Nucleus accumbens (tissue), 56 donors: ENCODE measurements around the gene TMEM185A.
"Not testable (repeated sequence)": the region's sequence is repeated elsewhere in the genome, so short reads cannot be mapped to it uniquely, and the experiment has no call there.

Experiments
- DNase-seq, 56 donors: peaks; one replicate each; lab custom pipeline; 2025; lab: John Stamatoyannopoulos, UW

TMEM185A gene

DNA sequence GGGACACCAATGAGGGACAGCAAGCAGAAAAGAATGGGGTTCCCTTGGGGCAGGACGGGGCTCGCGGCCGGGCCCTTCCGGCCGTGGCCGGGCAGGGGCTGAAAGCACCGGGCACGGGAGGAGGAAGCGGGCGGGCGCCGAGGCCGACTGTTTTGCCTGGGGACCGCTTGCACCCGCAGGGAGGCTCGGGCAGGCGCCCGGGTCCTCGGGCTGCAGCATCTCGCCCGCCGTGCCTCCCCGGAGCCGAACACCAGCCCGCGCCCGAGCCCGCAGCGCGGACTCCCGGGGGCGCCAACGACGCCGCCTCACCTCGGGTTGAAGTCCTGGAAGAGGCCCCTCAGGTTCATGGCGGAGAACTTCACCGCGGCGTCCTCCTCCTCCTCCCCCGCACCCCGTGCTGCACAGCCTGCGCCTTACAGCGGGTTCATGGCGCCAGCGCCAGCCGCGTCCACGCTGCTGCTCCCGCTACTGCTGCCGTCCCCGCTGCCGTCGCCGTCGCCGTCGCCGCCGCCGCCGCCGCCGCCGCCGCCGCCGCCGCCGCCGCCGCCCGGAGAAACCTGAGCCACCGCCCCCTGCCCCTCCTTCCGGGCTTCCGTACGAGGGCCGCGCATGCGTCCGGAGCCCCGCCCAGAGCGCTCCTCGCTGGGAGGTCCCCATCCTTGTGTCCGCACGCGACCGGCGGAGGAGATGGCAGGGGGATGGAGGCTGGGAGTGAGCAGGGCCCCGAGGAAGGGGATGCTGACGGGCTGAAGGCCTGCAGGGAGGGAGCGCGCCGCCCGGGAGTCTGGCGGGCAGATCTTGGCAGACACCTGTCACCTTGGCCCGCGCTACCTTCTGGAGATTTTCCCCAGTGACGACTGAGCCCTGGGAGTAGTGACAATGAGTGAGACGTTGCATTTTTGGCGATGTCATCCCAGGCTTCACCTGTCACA, at the start of gene TMEM185A:
TMEM185A (minus strand) TSS at position 559 of the 932 bp plus-strand sequence; CDS start at position 347, 212 bp downstream.
- peak in 52 of 56 donors; percentile 1 to 75 (median 32) for DNase-seq

DNA sequence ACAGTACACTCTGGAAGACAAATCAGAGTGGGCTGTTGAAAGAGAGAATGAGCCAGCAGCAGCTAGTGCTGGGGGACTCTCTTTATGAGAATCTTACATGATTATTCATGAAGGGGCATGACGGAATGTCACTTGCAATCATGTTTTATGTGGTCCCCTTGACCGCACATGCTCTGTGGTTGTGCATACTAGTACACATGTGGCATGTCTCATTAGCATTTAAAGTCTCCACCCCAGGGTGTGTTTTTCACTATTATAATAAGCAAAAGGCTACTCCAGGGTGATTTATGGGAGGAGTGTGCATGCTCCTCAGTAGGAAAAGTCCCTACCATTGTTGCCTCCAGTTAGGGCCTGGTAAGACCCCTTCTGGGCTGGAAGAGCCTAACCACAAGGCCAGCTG, 49.6 kb upstream of the TMEM185A start:
- no peak for DNase-seq

DNA sequence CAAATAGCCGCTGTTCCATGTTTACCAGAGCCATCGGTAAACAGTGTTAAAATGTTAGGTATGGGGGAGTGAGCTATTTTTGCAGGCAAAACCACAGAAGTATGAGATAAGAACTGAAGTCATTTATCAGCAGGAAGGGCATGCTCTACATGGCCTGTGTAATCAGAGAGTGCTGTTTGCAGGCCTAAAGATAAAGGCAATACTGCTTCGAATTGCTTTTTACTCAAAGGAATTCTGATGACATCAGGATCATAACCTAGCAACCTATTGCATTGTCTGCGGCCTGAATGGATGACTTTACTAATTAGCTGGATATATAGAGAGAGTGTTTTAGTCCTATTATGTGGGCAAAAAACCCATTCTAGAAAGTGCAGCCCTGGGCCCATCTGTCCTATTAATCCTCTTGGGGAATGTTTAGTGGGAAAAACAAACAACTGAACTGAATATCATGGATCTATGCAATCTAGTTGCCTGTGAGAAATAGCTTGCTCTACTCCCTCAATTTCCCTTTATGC, 47.6 kb upstream of the TMEM185A start:
- not testable (repeated sequence) for DNase-seq

DNA sequence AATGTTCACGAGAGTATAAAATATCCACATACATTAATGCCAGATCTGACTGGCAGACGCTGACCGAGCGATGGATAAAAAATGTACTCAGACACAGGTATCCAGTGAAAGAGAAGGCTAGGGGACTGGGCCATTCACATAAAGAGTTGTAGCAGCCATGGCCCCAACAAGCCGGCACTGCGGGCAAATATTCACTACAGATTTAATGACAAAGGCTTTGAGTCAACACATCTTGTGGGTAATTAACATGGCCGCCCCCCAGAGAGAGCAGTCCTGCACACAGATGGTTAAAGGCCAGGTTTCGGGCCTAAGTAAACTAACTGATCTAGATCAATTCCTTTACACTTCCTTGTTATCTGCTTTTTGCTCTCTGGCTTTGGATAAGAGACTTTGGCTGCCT, 44.0 kb upstream of the TMEM185A start:
- DNase-seq: not testable (repeated sequence)

DNA sequence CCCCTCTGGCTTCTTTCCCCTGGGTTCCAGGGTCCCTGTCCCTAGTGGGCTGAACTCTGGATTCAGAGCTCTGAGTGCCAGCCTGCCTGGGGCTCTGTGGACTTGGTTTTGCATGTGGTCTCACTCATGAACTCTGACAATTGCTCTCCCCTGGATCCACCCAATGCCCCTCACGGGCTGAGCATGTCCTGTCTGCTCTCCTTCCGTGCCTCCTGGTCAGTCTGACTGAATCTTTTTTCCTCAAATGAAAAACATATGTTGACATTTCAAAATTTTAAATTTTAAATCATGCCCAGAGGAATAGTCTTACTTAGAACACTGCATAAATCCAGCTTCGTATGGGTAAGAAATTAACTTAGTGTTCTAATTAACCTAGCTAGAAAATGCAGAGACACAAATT, 43.5 kb upstream of the TMEM185A start:
- DNase-seq: not testable (repeated sequence)

DNA sequence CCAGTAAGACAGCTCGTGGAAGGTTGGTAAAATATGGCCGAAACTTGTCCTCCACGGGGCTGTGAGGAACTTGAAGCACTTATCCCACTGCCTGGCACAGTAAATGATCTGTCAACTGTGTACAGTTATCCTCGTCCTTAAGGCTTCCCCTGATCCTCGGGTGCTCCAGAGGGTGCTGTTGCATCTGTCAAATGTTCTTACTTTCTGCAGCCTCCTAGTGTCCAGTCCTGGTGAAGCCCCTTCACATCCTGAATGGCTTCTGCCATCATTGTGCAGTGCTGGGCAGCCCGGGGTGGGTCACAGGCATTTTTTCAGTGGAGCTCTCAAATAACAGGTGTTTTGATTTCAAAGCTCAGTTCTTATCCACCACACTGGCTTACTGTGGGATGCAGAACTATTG, 29.0 kb upstream of the TMEM185A start:
- DNase-seq: not testable (repeated sequence)

DNA sequence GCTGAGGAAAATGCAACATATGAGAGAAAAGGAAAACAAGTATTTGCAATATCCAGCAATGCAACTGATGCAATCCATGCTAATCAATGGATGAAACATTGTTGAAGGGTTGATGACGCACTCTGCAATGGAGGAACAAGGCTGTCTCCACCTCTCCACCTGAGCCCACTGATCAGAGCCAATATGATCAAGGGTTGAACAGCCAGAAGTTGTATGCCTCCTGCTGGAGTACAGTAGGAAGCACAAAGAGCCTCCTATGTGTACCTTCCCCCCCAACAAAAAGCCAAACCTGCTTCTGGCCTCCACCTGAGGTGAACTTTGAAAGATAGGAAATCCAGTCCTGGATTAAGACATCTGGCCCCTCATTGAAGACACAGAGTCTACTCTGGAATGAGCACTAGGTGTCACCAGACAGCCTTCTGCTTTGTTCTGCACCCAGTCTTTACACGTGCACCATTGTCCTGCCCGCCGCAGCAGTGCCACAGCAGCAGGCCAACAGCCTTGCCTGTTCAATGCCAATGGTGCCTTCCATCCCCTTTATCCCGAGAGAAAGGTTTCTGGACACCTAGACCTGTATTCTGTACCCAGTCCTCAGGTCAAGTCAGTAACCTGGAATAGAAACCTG, 24.8 kb upstream of the TMEM185A start:
- DNase-seq: not testable (repeated sequence)

DNA sequence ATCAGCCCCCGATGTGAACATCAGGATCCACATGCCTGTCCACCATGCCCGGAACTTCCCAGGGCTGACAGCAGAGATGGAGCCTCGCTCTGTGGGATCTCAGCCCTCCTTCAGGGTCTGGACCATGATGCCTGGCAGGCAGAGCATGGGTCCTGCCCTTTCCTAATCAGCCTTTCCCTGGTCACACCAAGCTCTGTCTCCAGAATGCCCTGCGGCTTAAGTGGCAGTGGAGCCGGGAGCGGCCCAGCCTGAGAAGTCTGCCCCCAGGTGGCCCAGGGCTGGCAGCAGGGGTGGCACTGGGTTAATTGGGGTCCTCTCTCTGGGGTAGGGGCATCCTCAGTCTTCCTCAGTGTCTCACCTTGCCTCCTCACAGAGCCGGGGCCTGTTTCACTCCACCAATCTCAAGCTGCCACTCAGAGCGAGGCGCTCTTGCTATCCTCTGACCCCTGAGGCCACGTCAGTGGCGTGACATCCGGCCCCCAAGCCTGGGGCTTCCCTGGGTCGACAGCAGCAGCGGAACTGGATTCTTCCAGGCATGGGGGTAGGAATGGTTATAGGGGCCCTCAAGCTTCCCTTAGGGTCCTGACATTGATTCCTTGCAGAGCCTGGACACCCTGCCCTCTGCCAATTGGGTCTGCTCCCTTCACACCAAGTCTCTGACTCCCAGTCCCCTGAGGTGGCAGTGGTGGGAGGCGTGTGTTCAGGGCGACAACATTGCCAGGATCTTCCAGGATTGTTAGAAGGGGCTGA, 20.8 kb upstream of the TMEM185A start:
- no peak for DNase-seq

DNA sequence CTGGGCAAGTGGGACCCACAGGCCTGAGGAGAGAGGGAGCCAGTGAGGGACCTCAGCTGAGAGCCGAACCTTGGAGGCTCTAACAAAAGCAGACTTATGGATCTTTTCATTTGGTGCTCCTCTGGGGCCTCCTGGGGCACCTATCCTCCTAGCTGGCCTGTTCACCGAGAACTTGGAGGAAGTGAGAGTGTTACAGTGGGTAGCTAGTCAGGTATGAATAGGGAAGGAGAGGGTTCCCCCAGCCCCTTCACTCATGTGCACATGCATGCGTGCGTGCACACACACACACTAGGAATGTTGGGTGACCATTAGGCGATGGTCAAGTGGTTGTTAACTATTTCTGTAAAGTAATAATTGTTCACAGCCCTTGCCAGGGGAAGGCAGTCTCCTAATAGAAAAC, 18.6 kb upstream of the TMEM185A start:
- DNase-seq: no peak

DNA sequence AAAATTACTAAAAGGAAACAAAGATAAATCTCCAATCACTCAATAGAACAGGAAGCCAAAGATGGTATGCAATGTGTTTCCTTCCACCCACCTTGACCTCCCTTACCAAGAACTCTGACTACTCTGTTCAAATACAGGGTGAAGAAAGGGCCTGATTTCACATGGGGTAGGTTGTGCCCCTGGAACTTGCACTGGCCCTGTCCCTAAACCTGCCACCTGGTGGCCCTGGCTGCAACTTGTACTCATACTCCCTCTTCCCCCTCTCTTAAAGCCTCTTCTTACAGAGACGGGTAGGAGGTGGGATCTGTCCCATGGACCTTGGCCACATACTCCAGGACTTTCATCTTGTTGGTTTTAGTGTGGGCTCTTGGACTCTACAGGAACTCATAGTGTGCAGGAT, 17.3 kb upstream of the TMEM185A start:
- DNase-seq: no peak

DNA sequence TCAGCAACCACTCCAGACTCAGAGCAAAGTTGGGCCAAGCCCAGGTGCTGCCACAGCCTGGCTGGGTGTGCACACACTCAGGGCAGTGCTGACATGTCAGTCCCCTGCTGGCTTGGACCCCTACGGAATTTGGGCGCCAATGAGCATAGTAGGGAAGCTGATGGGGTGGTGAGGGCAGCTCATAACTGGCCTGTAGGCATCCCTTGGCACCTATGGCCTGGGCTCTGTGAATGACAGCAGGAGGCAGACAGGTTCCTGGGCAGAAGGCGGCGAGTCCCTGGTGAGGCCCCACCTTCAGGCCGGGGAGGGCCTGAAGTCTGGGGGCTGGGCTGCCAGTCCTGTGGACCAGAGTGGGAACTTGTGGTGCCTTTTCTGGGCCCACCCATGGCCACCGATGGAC, 15.9 kb upstream of the TMEM185A start:
- no peak for DNase-seq

DNA sequence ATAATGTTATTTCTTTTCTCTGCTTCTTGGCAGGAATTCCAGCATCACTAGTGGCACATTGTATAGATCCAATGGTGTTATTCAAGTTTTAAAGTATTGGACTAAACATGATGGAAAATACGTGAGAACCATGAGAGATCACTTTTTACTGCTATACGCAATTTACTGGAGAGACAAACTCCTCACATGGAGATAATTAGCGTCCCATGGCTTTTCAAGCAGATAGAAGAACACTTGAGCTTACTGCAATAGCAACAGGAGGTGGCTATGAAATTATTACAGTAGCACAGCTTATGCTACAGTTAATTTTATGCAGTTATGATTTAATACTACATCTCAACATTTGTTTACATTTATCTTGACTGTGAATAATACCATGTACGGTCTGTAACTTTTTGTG, 11.9 kb upstream of the TMEM185A start:
- DNase-seq: no peak

DNA sequence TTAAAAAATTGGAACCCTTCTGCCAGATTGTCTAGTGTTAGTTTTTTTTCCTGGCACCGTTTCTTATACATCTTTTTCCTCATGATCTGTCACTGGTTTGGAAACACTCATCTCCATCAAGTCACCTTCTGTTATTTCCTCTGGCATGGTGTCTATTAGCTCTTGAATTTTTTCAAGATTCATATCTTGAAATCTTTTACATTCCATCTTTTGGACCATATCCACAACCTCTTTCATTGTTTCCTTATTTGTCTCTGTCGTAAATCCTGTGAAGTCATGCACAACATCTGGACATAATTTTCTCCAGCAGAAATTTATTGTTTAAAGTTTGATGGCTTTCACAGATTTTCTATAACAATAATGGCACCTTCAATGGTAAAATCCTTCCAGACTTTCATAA, 10.2 kb upstream of the TMEM185A start:
- no peak for DNase-seq

DNA sequence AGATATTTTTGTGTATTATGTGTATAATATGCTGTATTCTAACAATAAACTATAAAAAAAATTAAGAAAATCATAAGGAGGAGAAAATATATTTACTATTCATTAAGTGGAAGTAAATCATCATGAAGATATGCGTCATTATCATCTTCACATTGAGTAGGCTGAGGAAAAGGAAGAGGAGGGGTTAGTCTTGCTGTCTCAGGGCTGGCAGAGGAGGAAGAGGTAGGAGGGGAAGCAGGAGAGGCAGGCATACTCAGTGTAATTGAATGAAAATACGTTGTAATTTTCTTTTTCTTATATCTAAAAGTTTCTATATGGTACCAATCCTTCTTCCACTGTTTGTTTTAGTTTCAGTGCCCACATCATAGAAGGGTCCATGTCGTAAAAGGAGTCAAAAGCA, 9.8 kb upstream of the TMEM185A start:
- DNase-seq: no peak

DNA sequence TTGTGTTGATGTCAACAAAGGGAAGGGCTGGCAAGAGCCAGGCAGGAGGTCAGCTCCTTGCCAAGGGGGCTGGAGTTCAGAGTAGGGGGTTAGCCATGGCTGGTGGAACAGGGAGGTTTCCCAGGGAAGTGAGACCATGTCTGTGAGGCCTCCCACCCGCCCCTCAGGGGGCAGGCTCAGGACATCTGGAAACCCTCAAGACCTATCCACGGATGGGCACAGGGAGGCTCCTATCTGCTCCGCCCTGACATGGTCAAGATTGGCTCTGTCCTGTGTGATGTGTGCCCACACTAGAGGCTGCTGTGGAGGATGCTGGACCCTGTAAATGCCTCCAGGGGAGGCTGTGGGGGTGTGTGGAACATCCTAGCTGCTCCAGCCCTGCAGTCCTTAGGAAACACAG, 8.0 kb upstream of the TMEM185A start:
- no peak for DNase-seq

DNA sequence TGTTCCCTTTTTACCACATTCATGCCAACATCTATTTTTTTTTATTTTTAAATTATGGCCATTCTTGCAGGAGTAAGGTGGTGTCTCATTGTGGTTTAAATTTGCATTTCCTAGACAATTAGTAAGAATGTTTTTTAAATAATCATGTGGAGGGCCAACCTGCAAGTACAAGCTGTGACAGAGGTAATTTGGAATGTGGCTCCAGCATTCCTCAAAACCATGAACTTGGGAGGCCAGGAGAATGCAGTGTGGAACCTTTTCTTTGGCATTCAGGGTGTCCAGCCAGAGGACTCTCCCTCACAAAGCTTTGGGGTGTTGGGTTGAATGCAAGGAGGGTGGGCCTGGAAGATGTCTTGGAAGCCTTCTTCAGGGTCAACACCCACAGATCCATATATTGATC, 7.3 kb upstream of the TMEM185A start:
- DNase-seq: no peak

DNA sequence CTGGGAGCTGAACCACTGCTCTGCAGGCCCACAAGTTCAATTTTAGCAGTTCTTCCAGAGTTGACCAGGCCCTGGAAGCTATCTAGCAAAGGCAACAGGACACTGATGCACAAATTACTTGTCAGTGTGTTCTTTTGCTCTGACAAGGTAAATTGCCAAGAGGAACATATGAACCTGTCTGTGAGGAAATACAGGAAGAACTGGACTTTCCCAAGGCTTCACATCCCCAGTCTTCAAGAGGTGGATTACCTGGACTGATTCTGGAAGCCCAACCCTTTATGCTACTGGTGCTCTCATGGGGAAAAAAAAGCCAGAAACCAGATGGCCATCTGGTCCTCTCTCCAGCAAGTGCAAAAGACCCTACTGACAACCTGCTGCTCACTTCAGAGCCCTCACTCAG, 1.9 kb upstream of the TMEM185A start:
- no peak for DNase-seq

DNA sequence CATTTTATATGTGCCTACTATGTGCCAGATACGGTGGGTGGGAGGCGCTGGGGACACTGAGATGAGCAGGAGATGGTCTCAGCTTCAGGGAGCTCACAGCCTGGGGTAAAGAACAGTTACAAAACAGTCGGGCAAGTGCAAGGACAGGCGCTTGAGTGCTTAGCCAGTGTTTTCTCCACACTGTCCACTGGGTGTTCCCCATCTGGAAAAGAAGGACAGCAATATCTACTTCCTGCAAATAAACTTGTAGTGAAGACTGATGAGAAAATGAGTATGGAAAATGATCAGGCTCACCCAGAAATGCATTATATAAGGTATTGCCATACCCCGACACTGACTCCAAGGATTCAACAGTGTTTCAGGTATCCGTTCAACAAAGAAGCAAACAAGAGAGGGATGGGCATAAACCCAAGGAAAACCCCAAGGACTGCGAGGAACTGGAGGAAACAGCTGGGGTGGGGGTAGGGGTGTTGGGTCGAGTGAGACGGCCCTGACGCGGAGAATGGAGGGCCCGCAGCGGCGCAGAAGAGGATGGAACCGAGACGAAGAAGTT, 835 bp downstream of the TMEM185A start:
- peak in 4 of 56 donors; percentile 1 to 26 (median 2) for DNase-seq

DNA sequence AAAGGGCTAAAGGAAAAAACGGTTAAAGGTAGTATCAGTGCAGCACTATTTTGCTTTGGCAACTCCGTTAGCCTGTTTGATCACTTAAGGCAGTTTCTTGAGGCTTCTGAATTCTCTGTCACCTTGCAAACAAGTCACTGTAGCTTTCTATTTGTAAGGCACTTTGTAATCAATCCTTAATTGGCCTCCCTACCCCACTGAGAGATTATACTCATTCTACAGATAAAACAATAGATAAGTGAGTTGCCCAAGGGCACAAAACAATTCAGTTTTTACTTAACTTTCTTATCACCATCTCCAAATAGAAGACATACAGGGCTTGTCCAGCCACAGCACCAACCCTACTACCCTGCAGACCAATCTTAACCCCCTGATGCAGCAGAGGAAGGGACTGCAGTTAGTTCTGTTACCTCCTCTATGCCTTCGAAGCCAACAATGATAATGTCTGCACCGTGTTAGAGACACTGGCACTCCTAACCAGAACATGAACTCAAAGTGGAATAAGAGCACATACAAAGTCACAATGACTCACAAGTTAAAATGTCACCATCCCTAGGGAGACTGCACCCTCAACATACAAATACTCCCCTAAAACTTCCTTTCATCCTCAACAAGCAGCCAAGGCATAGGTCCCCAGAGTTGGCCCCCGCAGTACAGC, 1.7 kb downstream of the TMEM185A start:
- DNase-seq: no peak

DNA sequence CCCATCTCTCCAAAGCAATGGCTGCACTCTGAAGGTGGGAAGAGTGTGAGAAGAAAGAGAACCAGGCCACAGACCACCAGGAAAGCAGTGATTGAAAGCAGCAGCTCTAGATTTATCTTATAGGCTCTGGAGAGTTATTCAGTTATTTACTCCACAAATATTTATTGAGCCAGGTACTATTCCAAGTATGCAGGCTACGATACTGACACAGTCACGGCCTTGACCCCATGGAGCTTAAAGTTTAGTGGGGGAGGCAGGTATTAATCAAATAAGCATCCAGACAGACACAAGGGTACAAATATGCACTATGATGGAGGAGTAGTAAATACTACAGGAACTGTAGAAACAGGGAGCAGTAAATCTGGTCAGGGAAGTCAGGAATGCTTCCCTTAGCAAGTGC, 2.8 kb downstream of the TMEM185A start:
- no peak for DNase-seq
